ENCODE results near the gene ITIH5. TPM values are rescaled to one million over a fixed set of nuclear protein-coding genes. Genes with fewer than 3 reads are reported as not detected.

The ITIH5 gene
- total and polyA plus RNA-seq, 9 of the 15 experiments (the other 6 are each of a cell fraction or from before 2014, with no cell fraction given) = 0.52 to 4.5 (median 2.6) TPM

DNA sequence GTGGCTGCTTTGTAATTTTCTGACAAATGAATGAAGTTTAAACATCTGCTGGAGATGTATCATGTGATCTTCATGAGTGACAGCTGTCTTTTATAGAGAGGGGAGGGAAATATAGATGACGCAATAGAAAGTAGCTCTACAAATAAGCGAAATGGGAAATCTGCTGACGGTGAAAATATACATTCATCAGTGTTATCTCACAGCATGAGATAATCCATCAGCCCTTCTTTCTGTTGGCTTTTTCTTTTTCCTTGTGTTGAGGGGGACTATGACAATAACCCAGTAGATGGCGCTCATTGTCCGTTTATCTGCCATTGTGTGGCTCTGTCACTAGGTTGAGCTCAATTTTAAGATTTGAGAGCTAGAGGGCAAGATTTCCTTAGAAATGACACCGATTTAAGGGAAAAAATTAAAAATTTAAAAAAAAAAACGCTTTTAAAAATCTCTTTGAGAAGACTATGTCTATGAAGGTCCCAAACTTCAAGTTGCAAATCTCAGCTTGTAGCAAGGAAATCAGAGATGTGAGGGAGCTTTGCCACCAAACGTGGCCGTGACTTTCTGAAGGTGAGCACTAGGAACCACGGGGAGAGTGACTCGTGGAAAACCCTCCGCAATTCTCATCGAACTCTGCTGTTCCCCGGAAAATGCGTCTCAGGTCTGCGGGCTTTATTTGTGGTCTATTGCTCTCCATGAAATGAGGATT lies 141.3 kb downstream of the ITIH5 start (continued):
- TF ChIP-seq, protein P1, sequence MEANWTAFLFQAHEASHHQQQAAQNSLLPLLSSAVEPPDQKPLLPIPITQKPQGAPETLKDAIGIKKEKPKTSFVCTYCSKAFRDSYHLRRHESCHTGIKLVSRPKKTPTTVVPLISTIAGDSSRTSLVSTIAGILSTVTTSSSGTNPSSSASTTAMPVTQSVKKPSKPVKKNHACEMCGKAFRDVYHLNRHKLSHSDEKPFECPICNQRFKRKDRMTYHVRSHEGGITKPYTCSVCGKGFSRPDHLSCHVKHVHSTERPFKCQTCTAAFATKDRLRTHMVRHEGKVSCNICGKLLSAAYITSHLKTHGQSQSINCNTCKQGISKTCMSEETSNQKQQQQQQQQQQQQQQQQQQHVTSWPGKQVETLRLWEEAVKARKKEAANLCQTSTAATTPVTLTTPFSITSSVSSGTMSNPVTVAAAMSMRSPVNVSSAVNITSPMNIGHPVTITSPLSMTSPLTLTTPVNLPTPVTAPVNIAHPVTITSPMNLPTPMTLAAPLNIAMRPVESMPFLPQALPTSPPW (CRISPR knock-in tag; IDR thresholded peaks at IDR 0.05) = no peak
- TF ChIP-seq SMARCA4 (IDR thresholded peaks at IDR 0.05) (no peak), DDX20 (tag; IDR thresholded peaks at IDR 0.05; ENCODE audit: low read depth) (no peak), TBL1XR1 (IDR thresholded peaks at IDR 0.05; ENCODE audit: low read length in 2 of 2) (no peak), SMARCC2 (IDR thresholded peaks at IDR 0.05; ENCODE audit: low read depth) (no peak), ILF3 (IDR thresholded peaks at IDR 0.05; ENCODE audit: borderline replicate concordance) (no peak), STAT5B (CRISPR knock-in tag; IDR thresholded peaks at IDR 0.05) (no peak), FOXA1 (IDR thresholded peaks at IDR 0.05; ENCODE audit: borderline replicate concordance) (no peak), ZNF707 (CRISPR knock-in tag; conservative IDR thresholded peaks at IDR 0.05) (no peak), CSDE1 (IDR thresholded peaks at IDR 0.05) (no peak), POLR2A (conservative IDR thresholded peaks at IDR 0.05) (no peak), ZNF766 (CRISPR knock-in tag; conservative IDR thresholded peaks at IDR 0.05) (no peak), MCM5 (IDR thresholded peaks at IDR 0.05; ENCODE audit: low read depth) (no peak)
- TF ChIP-seq, protein P2, sequence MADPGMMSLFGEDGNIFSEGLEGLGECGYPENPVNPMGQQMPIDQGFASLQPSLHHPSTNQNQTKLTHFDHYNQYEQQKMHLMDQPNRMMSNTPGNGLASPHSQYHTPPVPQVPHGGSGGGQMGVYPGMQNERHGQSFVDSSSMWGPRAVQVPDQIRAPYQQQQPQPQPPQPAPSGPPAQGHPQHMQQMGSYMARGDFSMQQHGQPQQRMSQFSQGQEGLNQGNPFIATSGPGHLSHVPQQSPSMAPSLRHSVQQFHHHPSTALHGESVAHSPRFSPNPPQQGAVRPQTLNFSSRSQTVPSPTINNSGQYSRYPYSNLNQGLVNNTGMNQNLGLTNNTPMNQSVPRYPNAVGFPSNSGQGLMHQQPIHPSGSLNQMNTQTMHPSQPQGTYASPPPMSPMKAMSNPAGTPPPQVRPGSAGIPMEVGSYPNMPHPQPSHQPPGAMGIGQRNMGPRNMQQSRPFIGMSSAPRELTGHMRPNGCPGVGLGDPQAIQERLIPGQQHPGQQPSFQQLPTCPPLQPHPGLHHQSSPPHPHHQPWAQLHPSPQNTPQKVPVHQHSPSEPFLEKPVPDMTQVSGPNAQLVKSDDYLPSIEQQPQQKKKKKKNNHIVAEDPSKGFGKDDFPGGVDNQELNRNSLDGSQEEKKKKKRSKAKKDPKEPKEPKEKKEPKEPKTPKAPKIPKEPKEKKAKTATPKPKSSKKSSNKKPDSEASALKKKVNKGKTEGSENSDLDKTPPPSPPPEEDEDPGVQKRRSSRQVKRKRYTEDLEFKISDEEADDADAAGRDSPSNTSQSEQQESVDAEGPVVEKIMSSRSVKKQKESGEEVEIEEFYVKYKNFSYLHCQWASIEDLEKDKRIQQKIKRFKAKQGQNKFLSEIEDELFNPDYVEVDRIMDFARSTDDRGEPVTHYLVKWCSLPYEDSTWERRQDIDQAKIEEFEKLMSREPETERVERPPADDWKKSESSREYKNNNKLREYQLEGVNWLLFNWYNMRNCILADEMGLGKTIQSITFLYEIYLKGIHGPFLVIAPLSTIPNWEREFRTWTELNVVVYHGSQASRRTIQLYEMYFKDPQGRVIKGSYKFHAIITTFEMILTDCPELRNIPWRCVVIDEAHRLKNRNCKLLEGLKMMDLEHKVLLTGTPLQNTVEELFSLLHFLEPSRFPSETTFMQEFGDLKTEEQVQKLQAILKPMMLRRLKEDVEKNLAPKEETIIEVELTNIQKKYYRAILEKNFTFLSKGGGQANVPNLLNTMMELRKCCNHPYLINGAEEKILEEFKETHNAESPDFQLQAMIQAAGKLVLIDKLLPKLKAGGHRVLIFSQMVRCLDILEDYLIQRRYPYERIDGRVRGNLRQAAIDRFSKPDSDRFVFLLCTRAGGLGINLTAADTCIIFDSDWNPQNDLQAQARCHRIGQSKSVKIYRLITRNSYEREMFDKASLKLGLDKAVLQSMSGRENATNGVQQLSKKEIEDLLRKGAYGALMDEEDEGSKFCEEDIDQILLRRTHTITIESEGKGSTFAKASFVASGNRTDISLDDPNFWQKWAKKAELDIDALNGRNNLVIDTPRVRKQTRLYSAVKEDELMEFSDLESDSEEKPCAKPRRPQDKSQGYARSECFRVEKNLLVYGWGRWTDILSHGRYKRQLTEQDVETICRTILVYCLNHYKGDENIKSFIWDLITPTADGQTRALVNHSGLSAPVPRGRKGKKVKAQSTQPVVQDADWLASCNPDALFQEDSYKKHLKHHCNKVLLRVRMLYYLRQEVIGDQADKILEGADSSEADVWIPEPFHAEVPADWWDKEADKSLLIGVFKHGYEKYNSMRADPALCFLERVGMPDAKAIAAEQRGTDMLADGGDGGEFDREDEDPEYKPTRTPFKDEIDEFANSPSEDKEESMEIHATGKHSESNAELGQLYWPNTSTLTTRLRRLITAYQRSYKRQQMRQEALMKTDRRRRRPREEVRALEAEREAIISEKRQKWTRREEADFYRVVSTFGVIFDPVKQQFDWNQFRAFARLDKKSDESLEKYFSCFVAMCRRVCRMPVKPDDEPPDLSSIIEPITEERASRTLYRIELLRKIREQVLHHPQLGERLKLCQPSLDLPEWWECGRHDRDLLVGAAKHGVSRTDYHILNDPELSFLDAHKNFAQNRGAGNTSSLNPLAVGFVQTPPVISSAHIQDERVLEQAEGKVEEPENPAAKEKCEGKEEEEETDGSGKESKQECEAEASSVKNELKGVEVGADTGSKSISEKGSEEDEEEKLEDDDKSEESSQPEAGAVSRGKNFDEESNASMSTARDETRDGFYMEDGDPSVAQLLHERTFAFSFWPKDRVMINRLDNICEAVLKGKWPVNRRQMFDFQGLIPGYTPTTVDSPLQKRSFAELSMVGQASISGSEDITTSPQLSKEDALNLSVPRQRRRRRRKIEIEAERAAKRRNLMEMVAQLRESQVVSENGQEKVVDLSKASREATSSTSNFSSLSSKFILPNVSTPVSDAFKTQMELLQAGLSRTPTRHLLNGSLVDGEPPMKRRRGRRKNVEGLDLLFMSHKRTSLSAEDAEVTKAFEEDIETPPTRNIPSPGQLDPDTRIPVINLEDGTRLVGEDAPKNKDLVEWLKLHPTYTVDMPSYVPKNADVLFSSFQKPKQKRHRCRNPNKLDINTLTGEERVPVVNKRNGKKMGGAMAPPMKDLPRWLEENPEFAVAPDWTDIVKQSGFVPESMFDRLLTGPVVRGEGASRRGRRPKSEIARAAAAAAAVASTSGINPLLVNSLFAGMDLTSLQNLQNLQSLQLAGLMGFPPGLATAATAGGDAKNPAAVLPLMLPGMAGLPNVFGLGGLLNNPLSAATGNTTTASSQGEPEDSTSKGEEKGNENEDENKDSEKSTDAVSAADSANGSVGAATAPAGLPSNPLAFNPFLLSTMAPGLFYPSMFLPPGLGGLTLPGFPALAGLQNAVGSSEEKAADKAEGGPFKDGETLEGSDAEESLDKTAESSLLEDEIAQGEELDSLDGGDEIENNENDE (IDR thresholded peaks at IDR 0.05; ENCODE audit: low read depth, low read length) = no peak
- TF ChIP-seq, protein P3, sequence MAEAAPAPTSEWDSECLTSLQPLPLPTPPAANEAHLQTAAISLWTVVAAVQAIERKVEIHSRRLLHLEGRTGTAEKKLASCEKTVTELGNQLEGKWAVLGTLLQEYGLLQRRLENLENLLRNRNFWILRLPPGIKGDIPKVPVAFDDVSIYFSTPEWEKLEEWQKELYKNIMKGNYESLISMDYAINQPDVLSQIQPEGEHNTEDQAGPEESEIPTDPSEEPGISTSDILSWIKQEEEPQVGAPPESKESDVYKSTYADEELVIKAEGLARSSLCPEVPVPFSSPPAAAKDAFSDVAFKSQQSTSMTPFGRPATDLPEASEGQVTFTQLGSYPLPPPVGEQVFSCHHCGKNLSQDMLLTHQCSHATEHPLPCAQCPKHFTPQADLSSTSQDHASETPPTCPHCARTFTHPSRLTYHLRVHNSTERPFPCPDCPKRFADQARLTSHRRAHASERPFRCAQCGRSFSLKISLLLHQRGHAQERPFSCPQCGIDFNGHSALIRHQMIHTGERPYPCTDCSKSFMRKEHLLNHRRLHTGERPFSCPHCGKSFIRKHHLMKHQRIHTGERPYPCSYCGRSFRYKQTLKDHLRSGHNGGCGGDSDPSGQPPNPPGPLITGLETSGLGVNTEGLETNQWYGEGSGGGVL (CRISPR knock-in tag; IDR thresholded peaks at IDR 0.05) = no peak
